Ureter (tissue), 1 donor: ENCODE data around the gene BEST3. TPM values are rescaled to one million over a fixed set of nuclear protein-coding genes. Genes with fewer than 3 reads are reported as not detected.
"Not testable (repeated sequence)": the region's sequence is repeated elsewhere in the genome, so short reads cannot be mapped to it uniquely, and the experiment has no call there.

ENCODE experiments used
- DNase-seq: peaks from one replicate; pipeline ENCODE4 v3.0.0-alpha.2; 2020; ENCODE audit warnings: low spot score
- total RNA-seq: library from RNA; stranded (reverse); gene quantifications from one replicate; pipeline ENCODE4 v1.2.4, GENCODE V29; 2023
- donor health status: DM: yes; HTN: yes; CAD: no.

Gene BEST3
- total RNA-seq, 1 donor from 2014 or later = not detected

DNA sequence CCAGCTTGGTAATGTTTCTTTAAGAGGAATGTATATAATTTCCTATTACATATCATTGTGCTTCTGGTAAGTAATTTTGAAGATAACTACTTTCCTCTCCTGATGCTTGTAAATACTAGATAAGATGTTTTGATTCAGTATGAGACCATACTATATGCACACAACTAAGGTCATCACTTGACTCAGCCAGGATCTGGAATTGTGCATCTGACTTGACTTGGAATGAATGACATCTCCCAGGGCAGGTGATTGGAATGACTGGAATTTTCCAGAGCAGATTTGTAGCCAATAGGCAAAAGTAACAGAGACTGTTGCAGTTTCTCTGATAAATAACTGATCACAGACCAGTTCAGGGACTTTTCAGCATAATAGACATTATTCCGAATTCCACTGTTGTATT lies 11.1 kb downstream of the BEST3 start:
- no peak for DNase-seq

DNA sequence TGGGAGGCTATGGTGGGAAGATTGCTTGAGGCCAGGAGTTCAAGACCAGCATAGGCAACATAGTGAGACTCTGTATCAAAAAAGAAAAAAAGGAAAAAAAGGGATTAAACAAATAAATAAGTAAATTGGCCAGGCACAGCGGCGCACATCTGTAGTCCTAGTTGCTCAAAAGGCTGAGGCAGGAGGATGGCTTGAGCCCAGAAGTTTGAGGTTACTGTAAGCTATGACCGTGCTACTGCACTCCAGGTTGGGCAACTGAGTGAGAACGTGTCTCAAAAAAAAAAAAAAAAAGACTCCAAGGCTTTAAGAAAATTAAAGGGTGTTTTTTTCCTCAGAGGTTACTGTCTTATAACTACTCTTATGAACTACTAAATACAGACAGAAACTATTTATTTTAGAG lies 11.7 kb downstream of the BEST3 start:
- no peak for DNase-seq

DNA sequence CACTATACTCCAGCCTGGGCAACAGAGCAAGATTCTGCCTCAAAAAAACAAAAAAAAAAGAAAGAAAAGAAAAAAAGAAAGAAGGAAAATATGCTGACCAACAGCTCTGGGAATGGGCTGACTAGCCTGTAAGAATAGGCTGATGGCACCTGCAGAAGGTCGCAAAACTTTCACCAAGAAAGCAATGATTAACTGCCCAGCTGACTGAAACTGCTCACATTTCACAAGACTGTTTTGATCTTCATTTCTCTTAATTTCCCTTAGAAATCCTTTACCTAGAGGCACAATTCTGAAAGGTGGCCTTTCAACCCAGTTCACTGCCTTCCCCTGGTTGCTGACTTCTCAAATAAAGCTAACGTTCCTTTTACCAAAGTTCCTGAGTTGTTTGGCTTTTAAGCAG lies 12.4 kb downstream of the BEST3 start:
- DNase-seq = no peak

DNA sequence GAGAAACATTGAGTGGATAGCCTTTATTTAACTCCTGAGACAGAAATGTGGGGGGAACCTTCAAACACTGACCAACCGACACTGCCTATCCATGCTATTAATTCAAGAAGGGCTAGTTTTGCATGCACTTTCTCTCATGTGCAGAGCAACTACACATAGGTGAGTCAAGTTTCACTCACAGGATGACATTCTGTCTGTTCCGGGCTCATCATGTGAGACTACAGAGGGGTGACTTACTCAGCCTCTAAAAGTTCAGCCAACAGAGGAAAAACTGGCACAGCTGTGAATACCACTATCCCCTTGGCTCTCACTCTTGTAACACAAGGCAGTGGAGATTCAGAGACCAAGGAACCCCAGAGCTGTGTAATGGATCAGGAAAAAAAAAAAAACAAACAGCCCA lies 13.3 kb downstream of the BEST3 start:
- DNase-seq = no peak

DNA sequence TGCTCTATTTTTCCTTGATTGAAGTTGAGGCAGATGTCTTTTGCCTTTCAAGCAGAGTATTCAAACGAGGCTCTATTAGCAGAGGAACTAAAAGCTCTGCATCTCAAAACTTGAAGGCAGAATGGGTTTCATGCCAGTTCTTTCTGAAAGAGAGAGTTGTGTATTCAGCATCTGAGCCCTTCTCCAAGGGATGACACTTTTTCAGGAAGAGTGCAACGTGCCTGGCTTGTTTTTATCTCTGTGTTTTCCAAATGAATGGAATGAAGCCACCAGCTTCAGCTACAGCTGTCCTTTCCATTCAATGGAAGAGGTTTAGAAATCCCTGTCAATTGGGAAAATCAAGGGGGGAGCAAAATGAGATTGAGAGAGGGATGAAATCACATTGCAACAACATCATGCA lies 14.6 kb downstream of the BEST3 start:
- no peak for DNase-seq

DNA sequence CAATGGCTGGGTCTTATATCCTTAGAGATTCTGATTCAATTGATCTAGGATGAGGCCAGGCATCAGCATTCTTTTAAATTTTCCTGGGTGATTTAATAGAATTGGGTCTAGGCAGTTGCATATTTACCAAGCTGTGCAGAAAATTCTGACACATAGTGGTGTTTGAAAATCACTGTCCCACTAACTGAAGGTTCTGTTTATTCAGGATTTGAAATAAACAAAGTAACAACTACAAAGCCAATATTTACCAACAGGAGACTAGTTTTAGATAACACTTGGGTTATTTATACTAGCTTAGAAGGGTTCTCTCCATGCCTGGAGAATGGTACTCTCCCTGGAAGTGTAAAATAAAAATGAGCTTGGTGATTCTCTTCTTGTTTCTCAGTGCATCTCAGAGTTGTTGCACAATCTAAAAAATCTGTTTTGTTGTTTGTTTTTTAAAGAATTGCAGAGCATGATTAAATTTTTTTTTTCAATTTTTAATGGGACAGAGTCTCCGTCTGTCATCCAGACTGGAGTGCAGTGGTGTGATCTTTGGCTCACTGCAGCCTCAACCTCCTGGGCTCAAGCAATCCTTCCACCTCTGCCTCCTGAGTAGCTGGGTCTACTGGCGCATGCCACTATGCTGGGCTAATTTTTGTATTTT lies 16.9 kb downstream of the BEST3 start:
- no peak for DNase-seq

DNA sequence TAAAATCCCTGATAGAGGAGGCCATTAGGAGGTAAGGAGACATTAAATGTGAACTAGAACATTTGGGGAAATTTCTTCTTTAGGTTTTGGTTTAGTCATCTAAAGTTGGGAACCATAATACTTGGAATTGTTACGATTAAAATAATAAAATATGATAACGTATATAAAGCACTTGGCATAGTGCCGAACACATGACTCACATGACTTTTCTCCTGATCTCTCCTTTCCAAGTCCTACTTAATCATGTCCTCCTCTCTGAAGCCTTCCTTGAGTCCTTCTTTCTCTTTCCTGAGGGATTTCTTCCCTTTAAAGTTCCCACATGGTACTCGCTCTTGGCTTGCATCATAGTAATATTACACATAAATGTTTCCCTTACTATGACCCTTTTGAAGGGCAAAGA lies 20.0 kb downstream of the BEST3 start:
- no peak for DNase-seq

DNA sequence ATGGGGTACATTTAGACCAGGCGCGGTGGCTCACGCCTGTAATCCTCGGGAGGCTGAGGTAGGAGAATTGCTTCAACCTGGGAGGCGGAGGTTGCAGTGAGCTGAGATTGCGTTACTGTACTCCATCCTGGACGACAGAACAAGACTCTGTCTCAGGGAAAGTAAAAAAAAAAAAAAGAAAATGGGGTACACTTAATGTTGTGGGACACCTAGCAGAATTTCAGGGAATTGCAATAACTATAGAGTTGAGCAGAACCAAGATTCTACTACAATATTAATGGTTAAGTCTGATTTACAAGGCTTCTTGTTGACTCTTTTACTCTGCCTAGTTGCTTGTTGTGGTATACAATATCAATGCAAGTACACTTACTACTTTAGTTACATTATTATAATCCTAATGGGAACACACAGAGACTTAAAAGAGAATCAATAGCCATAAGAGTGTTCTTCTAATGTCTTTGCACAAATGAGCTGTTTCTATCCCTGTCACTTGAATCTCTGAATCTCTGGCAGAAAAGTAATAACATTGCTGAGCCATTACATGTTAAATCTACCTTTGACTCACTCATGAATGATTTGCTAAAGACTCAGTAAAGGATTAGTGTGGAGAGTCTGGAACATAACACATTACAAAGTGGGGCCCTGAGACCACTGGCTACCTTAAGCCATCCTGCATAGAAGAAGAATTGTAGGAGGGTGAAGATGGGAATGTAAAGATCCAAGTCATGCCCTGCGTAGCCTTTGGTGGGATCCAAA lies 22.7 kb downstream of the BEST3 start:
- DNase-seq = no peak

DNA sequence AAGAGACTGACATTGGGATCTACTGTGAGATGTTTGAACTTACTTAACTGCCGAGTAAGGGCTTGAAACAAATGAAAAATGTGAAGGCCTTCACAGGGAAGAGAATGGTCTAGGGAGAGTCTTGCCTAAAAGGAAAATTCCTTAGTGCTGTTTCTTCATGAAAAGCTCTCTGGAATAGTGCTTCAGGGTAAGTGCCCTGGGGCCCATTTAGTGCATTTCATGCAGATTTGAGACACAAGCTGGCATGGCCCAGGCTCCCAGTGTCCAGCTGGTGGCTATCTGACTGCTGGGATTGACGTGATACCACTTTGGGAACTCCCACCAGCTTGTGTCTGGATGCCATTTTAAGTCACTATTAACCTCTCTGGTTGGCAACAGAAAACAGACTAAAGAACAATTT lies 26.9 kb downstream of the BEST3 start:
- no peak for DNase-seq

DNA sequence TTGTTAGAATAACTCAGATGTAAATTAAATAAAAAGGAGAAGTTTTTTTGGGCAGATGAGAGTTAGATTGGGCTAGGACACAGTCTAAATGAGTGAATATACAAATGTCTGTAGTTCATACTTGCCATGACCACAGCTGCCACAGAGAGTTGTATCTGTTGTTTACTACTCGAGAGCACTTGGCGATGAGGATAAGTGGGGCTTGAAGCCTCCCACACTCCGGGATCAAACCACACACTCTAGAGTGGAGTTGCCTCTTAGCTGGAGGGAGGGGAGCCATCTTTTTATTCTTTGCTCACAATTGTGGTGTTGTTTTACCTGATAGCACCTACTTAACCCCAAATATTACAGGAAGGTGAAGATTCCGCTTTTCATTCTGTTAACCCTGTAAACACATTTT lies 27.5 kb downstream of the BEST3 start:
- DNase-seq = no peak

DNA sequence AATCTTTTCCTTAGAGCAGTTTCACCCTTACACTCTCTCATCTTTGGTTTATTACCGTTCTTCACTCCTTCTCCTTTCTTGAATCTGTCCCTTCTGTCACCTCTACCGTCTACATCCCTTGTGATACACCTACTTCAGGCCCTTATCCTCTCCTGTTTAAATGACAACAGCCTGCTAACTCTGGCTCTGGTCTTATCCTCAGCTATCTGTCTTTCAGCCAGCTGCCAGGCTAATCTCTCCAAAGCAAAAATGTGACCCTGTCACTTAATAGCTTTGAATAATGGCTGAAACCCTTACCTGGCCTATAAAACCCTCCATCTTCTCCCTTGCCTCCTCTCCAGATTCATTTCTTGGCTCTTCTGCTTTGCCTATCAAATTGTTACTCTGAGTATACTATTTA lies 32.3 kb downstream of the BEST3 start:
- DNase-seq = no peak

DNA sequence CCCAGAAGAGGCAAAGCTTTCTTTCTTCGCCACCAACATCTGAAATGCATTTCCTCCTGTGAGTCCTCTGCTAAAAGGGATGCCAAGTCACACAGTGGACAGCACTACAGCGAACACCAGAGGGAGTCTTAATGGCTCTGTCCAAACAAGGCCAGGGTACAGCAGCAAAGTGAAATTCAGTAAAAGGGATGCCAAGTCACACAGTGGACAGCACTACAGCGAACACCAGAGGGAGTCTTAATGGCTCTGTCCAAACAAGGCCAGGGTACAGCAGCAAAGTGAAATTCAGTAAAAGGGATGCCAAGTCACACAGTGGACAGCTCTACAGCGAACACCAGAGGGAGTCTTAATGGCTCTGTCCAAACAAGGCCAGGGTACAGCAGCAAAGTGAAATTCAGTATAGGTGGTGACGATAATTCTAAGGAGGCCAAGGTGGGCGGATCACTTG lies 34.1 kb downstream of the BEST3 start:
- DNase-seq = not testable (repeated sequence)

DNA sequence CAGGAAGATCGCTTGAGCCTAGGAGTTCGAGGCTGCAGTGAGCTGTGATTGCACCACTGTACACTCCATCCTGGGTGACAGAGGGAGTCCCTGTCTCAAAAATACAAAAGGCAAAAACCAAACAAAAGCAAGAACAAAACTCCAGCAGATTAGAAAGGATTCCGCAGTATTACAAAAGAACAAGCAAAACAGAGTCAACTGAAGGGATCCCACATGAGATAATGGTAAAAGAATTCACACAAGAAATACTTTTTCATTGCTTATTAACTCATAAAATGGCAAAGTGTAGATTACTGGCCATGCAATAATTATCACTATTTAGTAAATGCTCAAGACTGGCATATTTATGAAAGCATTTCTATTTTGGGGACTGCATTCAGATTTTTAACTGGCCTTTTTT lies 35.4 kb downstream of the BEST3 start:
- DNase-seq = no peak

DNA sequence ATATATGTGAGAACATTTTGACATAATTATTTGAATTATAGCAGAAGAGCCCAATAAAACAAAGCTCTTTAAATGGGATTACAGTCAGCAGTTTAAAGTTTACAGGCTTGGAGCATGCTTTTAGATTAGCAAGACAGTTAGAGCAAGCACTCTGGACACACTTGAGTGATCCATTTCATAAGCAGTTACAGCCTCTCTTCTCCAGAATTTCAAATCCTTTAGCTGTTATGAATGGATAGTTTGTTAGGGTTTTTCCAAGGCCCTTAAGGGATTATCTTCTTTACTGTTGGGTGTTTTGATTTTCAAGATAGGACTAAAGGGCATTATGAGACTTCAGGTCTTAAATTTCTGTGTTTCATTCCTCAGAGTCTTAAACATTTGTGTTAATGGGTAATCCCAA lies 36.3 kb downstream of the BEST3 start:
- no peak for DNase-seq

DNA sequence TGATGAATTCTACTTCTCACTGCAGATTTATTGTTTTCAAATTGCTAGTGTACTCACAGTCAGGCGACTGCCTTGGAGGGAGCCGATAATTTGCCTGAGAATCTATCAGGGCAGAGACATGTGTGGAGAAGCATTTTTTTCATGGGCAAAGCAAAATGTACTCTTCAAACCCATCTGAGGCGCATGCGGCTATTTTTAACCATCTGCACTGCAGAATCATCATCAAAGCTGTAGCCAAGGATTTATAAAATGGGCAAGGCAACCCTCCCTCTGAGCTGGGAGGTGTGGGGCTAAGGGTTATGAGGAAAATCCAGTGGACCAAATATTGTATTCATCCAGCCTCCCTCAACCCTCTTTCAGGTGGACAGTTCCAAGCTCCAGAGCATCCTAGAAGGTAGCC lies 37.7 kb downstream of the BEST3 start:
- no peak for DNase-seq

DNA sequence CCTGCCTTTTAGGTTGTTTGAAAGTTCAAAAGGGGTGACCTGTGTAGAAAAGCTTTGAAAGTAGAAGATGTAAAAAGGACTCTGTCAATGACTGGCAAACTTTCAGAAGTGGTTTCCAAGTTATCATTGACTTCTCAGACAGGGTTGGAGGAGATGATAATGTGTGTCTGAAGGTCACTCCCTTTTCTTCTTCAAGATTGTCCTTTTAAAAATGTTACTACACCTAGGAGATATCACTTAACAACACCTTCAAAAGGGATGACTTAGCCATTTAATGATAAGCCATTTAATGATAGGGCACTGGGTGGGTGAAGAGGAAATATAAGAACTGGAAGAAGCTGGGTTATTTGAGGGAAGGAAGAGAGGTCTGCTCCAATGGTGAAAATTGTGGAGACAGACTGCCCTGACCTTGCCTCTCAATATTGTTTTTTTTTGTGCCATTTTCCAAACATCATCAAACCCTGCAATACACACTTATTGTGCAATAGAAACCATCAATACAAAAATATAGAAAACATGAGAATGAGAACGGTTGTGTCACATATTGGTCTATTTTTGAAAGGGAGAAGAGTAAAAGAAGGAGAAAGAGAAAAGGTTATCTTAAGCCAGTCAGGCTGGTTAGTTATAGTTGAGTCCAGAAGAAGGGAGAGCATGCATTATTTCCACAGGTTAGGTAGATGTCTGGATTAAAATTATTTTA lies 38.8 kb downstream of the BEST3 start:
- DNase-seq = no peak

DNA sequence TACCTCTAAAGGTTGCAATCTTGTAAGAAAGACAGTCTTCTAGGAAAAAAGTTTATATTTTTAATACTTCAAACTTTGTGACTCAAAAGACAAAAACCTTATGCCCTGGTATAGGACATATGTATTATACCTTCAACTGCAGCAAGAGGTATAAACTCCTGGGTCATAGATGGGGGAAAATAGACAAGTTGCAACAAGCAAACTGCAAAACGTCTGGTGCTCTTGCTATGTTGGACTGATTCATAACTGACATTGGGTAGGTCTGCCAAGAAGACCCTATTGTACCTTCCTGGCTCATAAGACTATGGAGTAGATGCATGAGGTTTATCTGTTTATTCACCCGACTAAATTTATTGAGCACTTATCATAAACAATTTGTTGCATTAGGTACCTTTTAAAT lies 40.9 kb downstream of the BEST3 start:
- DNase-seq = no peak

DNA sequence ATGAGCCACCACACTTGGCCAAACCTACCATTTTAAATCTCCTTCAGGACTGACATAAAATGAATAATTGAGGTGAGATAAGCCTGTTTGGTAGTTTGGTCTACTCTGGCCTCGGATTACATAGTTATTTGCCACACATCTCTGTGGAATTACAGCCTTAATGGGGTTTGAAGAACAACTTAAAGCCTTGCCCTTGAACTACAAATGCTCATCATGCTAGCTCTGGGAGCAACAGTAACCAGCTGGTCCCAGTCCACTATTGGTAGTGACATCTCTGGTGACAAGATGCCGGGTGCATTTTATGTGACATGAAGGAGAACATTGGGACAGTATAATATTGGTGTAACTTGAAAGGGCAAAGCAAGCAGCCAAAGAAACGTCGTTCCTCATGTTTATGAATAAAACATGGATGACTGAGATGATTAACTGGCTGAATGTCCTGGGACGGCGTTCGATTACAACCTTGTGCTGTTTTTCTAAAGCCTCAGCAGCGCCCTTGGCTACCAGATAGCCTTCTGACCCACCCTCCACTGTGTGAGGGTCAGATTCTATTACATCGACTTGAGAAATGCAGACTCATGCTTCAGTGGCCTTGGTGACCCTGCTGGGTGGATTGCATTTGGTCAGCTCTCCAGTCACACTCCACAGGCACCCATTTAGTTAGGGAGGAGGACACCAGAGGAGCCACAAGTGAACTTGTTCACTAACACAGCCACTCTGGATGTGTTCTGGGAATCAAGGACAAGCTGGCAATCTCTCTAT lies 41.5 kb downstream of the BEST3 start:
- DNase-seq = no peak

DNA sequence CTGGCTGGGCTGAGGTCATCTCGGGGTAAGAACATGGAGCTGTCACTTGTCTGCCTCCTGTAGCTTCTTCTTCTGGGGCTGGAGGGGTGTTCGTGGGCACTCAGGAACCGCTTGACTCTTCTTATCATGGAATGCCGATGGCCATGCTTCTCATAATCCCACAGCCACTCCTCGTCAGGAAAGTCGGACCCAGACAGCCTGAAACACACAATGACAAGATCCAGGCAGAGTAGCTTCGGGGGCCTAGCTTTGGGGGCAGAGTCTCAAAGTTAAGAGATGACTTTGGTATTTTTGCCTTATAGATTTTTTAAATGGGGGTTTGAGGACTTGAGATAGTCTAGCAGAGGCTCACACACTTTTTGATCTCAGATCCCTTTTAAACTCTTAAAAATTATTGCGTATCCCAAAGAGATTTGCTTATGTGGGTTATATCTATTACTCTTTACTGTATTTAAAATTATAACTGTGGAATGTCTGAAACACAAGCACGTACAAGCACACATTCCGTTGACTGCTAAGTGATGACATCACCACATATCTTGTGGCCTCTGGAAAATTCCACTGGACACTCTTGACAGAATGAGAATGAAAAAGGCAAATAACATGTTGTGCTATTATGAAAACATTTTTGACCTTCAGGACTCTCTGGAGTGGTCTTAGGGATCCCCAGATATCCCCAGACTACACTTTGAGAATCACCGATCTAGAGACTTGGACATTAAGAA lies 43.3 kb downstream of the BEST3 start:
- DNase-seq = no peak

DNA sequence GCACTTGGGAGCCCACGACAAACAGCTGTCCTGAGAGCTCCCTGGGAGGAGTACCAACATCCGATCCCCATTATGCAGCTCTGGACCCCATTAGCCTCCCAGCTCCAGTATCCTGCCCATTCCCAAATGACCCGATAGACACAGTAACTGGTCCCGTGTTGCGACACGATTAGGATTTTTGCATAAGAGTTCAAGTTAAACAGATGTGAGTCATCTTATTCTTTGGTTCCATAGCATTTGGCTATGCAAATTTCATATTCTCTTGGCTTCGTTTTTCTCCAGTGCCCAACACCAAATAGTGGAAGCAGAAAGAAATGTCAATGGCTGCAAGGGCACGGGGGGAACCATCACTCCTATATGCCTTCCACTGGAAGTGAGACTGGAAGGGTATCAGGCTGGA lies 45.4 kb downstream of the BEST3 start:
- DNase-seq = no peak

DNA sequence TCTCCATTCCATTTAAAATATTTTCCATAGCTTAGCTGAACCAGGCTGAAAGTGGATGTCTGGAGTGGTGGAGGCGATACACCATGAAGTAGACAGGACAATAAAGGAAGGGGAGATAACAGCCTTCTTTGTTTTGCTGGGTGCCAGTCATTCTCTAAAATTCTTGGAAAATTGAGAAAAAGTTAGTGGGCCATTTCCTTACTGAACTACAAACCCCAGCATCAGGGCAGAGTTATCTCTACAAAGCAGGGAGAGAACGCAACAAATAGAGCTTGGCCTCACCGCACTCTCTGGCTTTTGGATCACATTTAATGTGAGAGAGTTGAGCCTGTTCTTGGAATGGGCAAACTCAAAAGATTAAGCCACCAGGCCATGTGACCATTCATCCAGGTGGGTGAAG lies 47.2 kb downstream of the BEST3 start:
- DNase-seq = no peak

DNA sequence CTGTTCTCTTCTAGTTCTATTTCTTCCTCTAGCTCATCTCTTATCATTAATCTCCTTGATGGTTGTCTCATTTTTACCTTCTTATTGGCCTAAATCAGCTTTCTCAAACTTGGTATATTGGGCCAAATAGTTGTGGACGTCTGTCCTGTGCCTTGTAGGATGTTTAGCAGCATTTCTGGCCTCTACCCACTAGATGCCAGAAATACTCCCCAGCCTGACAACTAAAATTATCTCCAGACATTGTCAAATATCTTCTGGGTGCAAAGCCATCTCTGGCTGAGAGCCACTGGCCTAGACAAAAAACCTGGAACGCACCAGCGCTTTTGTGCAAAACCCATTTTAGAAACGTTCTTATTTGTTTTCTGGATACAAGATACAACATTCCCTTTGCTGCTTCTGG lies 49.6 kb downstream of the BEST3 start:
- no peak for DNase-seq
